HEK293 (cell line): ENCODE results near the gene TMC4.

Source experiments
- KLF1 ChIP-seq: fragments of 450-650 bp; formaldehyde crosslinking; IDR thresholded peaks from 2 replicates; pipeline ENCODE4 v1.5.1; 2016; ENCODE audit warnings: missing biosample characterization, missing genetic modification characterization
- KLF9 ChIP-seq: fragments of 450-650 bp; formaldehyde crosslinking; IDR thresholded peaks from 2 replicates; pipeline ENCODE4 v1.5.1; 2016; ENCODE audit warnings: missing biosample characterization, missing genetic modification characterization, low read depth
- OVOL3 ChIP-seq: fragments of 450-650 bp; formaldehyde crosslinking; IDR thresholded peaks from 2 replicates; pipeline ENCODE4 v1.5.1; 2016; ENCODE audit warnings: missing biosample characterization, missing genetic modification characterization
- SCRT1 ChIP-seq: fragments of 450-650 bp; formaldehyde crosslinking; IDR thresholded peaks from 2 replicates; pipeline ENCODE4 v1.5.1; 2016; ENCODE audit warnings: missing biosample characterization, missing genetic modification characterization, borderline replicate concordance
- ZBTB20 ChIP-seq: fragments of 450-650 bp; formaldehyde crosslinking; IDR thresholded peaks from 2 replicates; pipeline ENCODE4 v1.5.1; 2016; ENCODE audit warnings: missing biosample characterization, missing genetic modification characterization
- ZFP3 ChIP-seq: fragments of 450-650 bp; formaldehyde crosslinking; IDR thresholded peaks from 2 replicates; pipeline ENCODE4 v1.5.1; 2016; ENCODE audit warnings: low read depth, missing biosample characterization, missing genetic modification characterization
- ZFP69B ChIP-seq: fragments of 450-650 bp; formaldehyde crosslinking; IDR thresholded peaks from 2 replicates; pipeline ENCODE4 v1.5.1; 2016; ENCODE audit warnings: missing biosample characterization, missing genetic modification characterization
- ZNF112 ChIP-seq: fragments of 450-650 bp; formaldehyde crosslinking; IDR thresholded peaks from 2 replicates; pipeline ENCODE4 v1.5.0; 2017; ENCODE audit warnings: missing biosample characterization, missing genetic modification characterization
- ZNF121 ChIP-seq: fragments of 450-650 bp; formaldehyde crosslinking; IDR thresholded peaks from 2 replicates; pipeline ENCODE4 v1.5.1; 2016; ENCODE audit warnings: missing biosample characterization, missing genetic modification characterization
- ZNF16 ChIP-seq: fragments of 450-650 bp; formaldehyde crosslinking; IDR thresholded peaks from 2 replicates; pipeline ENCODE4 v1.5.1; 2016; ENCODE audit warnings: low read depth, missing biosample characterization, missing genetic modification characterization
- ZNF292 ChIP-seq: fragments of 450-650 bp; formaldehyde crosslinking; IDR thresholded peaks from 2 replicates; pipeline ENCODE4 v1.5.1; 2016; ENCODE audit warnings: low read depth, missing biosample characterization, missing genetic modification characterization, borderline replicate concordance
- ZNF311 ChIP-seq: fragments of 450-650 bp; formaldehyde crosslinking; IDR thresholded peaks from 2 replicates; pipeline ENCODE4 v1.5.1; 2017; ENCODE audit warnings: missing biosample characterization, missing genetic modification characterization, borderline replicate concordance
- ZNF350 ChIP-seq: fragments of 450-650 bp; formaldehyde crosslinking; IDR thresholded peaks from 2 replicates; pipeline ENCODE4 v1.5.0; 2017; ENCODE audit warnings: missing biosample characterization, mild to moderate bottlenecking, missing genetic modification characterization
- ZNF530 ChIP-seq: fragments of 450-650 bp; formaldehyde crosslinking; IDR thresholded peaks from 2 replicates; pipeline ENCODE4 v1.5.1; 2016; ENCODE audit warnings: low read depth, missing biosample characterization, missing genetic modification characterization
- ZNF561 ChIP-seq: fragments of 450-650 bp; IDR thresholded peaks from 2 replicates; pipeline ENCODE4 v1.5.1; 2018; ENCODE audit warnings: missing biosample characterization, missing genetic modification characterization, borderline replicate concordance
- ZNF585B ChIP-seq: fragments of 450-650 bp; formaldehyde crosslinking; IDR thresholded peaks from 2 replicates; pipeline ENCODE4 v1.5.1; 2016; ENCODE audit warnings: missing biosample characterization, missing genetic modification characterization
- ZNF768 ChIP-seq: fragments of 450-650 bp; formaldehyde crosslinking; IDR thresholded peaks from 2 replicates; pipeline ENCODE4 v1.5.1; 2018; ENCODE audit warnings: missing biosample characterization, mild to moderate bottlenecking, missing genetic modification characterization
- ZNF785 ChIP-seq: fragments of 450-650 bp; formaldehyde crosslinking; IDR thresholded peaks from 2 replicates; pipeline ENCODE4 v1.5.1; 2016; ENCODE audit warnings: missing biosample characterization, missing genetic modification characterization
- TF ChIP-seq, protein P1 (sequence below): fragments of 450-650 bp; formaldehyde crosslinking; IDR thresholded peaks from 2 replicates; pipeline ENCODE4 v1.5.1; 2016; ENCODE audit warnings: missing biosample characterization, missing genetic modification characterization
- TF ChIP-seq, protein P2 (sequence below): fragments of 450-650 bp; formaldehyde crosslinking; IDR thresholded peaks from 2 replicates; pipeline ENCODE4 v1.5.0; 2017; ENCODE audit warnings: missing biosample characterization, missing genetic modification characterization, borderline replicate concordance
- TF ChIP-seq, protein P3 (sequence below): fragments of 450-650 bp; formaldehyde crosslinking; IDR thresholded peaks from 2 replicates; pipeline ENCODE4 v1.5.1; 2016; ENCODE audit warnings: missing biosample characterization, missing genetic modification characterization
- TF ChIP-seq, protein P4 (sequence below): fragments of 450-650 bp; formaldehyde crosslinking; IDR thresholded peaks from 2 replicates; pipeline ENCODE4 v1.5.1; 2016; ENCODE audit warnings: missing biosample characterization, missing genetic modification characterization
- TF ChIP-seq, protein P5 (sequence below): fragments of 450-650 bp; formaldehyde crosslinking; IDR thresholded peaks from 2 replicates; pipeline ENCODE4; 2016; ENCODE audit warnings: missing biosample characterization, missing genetic modification characterization
- TF ChIP-seq, protein P6 (sequence below): fragments of 450-650 bp; formaldehyde crosslinking; IDR thresholded peaks from 2 replicates; pipeline ENCODE4 v1.5.1; 2016; ENCODE audit warnings: missing biosample characterization, missing genetic modification characterization
- TF ChIP-seq, protein P7 (sequence below): fragments of 450-650 bp; formaldehyde crosslinking; IDR thresholded peaks from 2 replicates; pipeline ENCODE4 v1.5.1; 2017; ENCODE audit warnings: missing biosample characterization, missing genetic modification characterization

TMC4 gene

DNA sequence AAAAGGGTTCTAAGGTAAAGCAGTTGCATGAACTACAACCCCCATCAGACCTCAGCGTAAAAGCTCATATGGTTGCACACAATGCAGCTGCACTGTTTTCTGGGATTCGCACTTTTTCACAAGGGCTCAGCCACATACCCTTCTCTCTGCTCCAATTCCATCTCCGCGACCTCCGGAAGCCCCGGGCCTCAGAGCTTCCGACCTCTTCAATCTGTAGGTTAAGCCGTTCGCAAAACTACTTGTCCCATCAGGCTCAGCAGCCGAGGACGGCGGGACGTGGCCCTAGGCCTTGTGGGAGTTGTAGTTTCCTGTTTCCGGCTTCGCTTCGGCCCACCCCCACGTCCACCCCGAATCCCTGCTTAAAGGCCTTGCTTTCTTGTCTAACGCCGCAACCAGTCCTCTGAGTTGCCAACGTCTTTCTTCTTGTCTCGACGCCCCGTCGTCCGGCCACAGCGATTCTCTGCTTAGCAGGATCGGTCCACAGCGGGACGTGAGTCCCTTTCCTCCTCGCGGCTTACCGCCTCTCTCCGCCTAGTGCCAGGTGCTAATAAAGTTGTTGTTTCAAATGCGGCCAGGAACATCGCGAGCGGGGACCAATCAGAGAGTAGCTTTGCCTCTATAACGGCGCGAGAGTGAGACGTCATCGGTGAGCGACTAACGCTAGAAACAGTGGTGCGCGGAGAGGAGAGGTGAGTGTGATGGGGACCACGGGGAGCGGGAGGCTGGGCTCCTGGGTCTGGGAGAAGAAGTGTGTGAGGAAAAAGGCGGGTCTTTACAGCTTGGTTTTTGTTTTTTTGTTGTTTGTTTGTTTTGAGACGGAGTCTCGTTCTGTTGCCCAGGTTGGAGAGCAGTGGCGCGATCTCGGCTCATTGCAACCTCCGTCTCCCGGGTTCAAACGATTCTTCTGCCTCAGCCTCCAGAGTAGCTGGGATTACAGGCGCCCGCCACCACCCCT lies 57.6 kb downstream of the TMC4 start, which contains the start of the genes PRPF31 and TFPT (continued):
- TF ChIP-seq, protein P1, sequence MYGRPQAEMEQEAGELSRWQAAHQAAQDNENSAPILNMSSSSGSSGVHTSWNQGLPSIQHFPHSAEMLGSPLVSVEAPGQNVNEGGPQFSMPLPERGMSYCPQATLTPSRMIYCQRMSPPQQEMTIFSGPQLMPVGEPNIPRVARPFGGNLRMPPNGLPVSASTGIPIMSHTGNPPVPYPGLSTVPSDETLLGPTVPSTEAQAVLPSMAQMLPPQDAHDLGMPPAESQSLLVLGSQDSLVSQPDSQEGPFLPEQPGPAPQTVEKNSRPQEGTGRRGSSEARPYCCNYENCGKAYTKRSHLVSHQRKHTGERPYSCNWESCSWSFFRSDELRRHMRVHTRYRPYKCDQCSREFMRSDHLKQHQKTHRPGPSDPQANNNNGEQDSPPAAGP (tag by site-specific recombination), result peak; percentile 93
- TF ChIP-seq ZNF585B (no peak), ZFP69B (tag by site-specific recombination) (peak; percentile 73), ZNF350 (tag by site-specific recombination) (no peak), ZNF530 (no peak), ZNF311 (tag by site-specific recombination) (no peak), KLF1 (peak; percentile 78), ZBTB20 (tag by site-specific recombination) (peak; percentile 76), OVOL3 (tag by site-specific recombination) (peak; percentile 100), KLF9 (tag by site-specific recombination) (peak; percentile 75), ZNF112 (tag by site-specific recombination) (no peak), ZNF16 (tag by site-specific recombination) (no peak), ZNF561 (peak; percentile 99), SCRT1 (tag by site-specific recombination) (no peak), ZNF292 (tag by site-specific recombination) (no peak), ZNF785 (tag by site-specific recombination) (peak; percentile 64; the same call in 1 of the 2 replicates), ZFP3 (tag by site-specific recombination) (no peak), ZNF768 (tag by site-specific recombination) (no peak), ZNF121 (tag by site-specific recombination) (peak; percentile 42; the same call in 1 of the 2 replicates)
- TF ChIP-seq, protein P2, sequence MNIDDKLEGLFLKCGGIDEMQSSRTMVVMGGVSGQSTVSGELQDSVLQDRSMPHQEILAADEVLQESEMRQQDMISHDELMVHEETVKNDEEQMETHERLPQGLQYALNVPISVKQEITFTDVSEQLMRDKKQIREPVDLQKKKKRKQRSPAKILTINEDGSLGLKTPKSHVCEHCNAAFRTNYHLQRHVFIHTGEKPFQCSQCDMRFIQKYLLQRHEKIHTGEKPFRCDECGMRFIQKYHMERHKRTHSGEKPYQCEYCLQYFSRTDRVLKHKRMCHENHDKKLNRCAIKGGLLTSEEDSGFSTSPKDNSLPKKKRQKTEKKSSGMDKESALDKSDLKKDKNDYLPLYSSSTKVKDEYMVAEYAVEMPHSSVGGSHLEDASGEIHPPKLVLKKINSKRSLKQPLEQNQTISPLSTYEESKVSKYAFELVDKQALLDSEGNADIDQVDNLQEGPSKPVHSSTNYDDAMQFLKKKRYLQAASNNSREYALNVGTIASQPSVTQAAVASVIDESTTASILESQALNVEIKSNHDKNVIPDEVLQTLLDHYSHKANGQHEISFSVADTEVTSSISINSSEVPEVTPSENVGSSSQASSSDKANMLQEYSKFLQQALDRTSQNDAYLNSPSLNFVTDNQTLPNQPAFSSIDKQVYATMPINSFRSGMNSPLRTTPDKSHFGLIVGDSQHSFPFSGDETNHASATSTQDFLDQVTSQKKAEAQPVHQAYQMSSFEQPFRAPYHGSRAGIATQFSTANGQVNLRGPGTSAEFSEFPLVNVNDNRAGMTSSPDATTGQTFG (tag by site-specific recombination), result no peak; the same call in 1 of the 2 replicates
- TF ChIP-seq, protein P3, sequence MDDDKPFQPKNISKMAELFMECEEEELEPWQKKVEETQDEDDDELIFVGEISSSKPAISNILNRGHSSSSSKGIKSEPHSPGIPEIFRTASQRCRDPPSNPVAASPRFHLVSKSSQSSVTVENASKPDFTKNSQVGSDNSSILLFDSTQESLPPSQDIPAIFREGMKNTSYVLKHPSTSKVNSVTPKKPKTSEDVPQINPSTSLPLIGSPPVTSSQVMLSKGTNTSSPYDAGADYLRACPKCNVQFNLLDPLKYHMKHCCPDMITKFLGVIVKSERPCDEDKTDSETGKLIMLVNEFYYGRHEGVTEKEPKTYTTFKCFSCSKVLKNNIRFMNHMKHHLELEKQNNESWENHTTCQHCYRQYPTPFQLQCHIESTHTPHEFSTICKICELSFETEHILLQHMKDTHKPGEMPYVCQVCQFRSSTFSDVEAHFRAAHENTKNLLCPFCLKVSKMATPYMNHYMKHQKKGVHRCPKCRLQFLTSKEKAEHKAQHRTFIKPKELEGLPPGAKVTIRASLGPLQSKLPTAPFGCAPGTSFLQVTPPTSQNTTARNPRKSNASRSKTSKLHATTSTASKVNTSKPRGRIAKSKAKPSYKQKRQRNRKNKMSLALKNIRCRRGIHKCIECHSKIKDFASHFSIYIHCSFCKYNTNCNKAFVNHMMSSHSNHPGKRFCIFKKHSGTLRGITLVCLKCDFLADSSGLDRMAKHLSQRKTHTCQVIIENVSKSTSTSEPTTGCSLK (tag by site-specific recombination), result no peak
- TF ChIP-seq, protein P4, sequence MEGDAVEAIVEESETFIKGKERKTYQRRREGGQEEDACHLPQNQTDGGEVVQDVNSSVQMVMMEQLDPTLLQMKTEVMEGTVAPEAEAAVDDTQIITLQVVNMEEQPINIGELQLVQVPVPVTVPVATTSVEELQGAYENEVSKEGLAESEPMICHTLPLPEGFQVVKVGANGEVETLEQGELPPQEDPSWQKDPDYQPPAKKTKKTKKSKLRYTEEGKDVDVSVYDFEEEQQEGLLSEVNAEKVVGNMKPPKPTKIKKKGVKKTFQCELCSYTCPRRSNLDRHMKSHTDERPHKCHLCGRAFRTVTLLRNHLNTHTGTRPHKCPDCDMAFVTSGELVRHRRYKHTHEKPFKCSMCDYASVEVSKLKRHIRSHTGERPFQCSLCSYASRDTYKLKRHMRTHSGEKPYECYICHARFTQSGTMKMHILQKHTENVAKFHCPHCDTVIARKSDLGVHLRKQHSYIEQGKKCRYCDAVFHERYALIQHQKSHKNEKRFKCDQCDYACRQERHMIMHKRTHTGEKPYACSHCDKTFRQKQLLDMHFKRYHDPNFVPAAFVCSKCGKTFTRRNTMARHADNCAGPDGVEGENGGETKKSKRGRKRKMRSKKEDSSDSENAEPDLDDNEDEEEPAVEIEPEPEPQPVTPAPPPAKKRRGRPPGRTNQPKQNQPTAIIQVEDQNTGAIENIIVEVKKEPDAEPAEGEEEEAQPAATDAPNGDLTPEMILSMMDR (tag by site-specific recombination), result 0 out of 2 replicates have a peak, but pooled peaks have one; percentile 42
- TF ChIP-seq, protein P5, sequence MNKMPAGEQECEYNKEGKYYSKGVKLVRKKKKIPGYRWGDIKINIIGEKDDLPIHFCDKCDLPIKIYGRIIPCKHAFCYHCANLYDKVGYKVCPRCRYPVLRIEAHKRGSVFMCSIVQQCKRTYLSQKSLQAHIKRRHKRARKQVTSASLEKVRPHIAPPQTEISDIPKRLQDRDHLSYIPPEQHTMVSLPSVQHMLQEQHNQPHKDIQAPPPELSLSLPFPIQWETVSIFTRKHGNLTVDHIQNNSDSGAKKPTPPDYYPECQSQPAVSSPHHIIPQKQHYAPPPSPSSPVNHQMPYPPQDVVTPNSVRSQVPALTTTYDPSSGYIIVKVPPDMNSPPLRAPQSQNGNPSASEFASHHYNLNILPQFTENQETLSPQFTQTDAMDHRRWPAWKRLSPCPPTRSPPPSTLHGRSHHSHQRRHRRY (tag by site-specific recombination), result no peak
- TF ChIP-seq, protein P6, sequence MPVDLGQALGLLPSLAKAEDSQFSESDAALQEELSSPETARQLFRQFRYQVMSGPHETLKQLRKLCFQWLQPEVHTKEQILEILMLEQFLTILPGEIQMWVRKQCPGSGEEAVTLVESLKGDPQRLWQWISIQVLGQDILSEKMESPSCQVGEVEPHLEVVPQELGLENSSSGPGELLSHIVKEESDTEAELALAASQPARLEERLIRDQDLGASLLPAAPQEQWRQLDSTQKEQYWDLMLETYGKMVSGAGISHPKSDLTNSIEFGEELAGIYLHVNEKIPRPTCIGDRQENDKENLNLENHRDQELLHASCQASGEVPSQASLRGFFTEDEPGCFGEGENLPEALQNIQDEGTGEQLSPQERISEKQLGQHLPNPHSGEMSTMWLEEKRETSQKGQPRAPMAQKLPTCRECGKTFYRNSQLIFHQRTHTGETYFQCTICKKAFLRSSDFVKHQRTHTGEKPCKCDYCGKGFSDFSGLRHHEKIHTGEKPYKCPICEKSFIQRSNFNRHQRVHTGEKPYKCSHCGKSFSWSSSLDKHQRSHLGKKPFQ (tag by site-specific recombination), result no peak
- TF ChIP-seq, protein P7, sequence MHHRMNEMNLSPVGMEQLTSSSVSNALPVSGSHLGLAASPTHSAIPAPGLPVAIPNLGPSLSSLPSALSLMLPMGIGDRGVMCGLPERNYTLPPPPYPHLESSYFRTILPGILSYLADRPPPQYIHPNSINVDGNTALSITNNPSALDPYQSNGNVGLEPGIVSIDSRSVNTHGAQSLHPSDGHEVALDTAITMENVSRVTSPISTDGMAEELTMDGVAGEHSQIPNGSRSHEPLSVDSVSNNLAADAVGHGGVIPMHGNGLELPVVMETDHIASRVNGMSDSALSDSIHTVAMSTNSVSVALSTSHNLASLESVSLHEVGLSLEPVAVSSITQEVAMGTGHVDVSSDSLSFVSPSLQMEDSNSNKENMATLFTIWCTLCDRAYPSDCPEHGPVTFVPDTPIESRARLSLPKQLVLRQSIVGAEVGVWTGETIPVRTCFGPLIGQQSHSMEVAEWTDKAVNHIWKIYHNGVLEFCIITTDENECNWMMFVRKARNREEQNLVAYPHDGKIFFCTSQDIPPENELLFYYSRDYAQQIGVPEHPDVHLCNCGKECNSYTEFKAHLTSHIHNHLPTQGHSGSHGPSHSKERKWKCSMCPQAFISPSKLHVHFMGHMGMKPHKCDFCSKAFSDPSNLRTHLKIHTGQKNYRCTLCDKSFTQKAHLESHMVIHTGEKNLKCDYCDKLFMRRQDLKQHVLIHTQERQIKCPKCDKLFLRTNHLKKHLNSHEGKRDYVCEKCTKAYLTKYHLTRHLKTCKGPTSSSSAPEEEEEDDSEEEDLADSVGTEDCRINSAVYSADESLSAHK, result peak; percentile 59
